ENCODE measurements around the gene PSPC1. TPM values are rescaled to one million over a fixed set of nuclear protein-coding genes. Genes with fewer than 3 reads are reported as not detected.

Gene PSPC1
- total RNA-seq, 3 donors from 2014 or later (not counting 1 experiment from before 2014, with no cell fraction given): 94.1 to 110 (median 107) TPM

DNA sequence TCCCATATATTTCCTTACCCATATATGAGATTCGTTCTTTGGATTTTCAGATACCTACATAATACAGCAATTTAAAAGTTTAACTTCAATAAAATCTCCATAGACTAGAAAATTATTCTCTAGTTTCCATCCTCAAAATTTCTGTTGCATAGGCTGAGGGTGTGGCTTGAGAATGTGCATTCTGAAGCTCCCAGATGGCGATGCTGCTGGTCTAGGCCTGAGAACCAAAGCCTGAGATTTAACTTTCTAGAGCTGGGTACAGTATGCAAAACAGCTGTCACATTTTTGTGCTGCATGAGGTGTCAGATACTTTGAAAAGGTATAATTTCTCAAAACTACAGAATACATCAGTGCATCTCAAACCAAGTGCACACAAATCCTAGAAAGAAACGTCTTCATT, 106.6 kb downstream of the PSPC1 start:
- Mint-ChIP-seq H3K4me1 (peaks cover 5 to 16% of the 10 kb centered on the region in 2 donors), H3K9me3 (no peaks in the 10 kb centered on the region), H3K4me3 (no peak overlapping the region), H3K36me3 (peaks cover 12% of the 10 kb centered on the region), H3K27ac (peak overlapping the region; percentile 60 to 67), H3K27me3 (ENCODE audit: low read depth in 2 of 2) (no peaks in the 10 kb centered on the region)
- Histone ChIP-seq H3K36me3 (ENCODE audit: control insufficient read depth, insufficient read depth, low read length) (peaks cover 48% of the 10 kb centered on the region), H3K4me3 (ENCODE audit: low read length) (no peak overlapping the region), H3K4me1 (ENCODE audit: control insufficient read depth, insufficient read depth, low read length) (no peaks in the 10 kb centered on the region), H3K27me3 (ENCODE audit: control insufficient read depth, insufficient read depth, low read length) (no peaks in the 10 kb centered on the region), H3K9me3 (ENCODE audit: control insufficient read depth, insufficient read depth, low read length) (no peaks in the 10 kb centered on the region), H3K27ac (ENCODE audit: low read length) (no peak overlapping the region)
- intact Hi-C loops (cut with micrococcal nuclease): no loop called here
- DNase-seq: no peak
- TF ChIP-seq, protein P1, sequence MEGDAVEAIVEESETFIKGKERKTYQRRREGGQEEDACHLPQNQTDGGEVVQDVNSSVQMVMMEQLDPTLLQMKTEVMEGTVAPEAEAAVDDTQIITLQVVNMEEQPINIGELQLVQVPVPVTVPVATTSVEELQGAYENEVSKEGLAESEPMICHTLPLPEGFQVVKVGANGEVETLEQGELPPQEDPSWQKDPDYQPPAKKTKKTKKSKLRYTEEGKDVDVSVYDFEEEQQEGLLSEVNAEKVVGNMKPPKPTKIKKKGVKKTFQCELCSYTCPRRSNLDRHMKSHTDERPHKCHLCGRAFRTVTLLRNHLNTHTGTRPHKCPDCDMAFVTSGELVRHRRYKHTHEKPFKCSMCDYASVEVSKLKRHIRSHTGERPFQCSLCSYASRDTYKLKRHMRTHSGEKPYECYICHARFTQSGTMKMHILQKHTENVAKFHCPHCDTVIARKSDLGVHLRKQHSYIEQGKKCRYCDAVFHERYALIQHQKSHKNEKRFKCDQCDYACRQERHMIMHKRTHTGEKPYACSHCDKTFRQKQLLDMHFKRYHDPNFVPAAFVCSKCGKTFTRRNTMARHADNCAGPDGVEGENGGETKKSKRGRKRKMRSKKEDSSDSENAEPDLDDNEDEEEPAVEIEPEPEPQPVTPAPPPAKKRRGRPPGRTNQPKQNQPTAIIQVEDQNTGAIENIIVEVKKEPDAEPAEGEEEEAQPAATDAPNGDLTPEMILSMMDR (IDR thresholded peaks at IDR 0.05): no peak
- 89% methylated on average over 3 of the region's 3 CpGs for WGBS (ENCODE audit: insufficient coverage)
- no peak for ATAC-seq

DNA sequence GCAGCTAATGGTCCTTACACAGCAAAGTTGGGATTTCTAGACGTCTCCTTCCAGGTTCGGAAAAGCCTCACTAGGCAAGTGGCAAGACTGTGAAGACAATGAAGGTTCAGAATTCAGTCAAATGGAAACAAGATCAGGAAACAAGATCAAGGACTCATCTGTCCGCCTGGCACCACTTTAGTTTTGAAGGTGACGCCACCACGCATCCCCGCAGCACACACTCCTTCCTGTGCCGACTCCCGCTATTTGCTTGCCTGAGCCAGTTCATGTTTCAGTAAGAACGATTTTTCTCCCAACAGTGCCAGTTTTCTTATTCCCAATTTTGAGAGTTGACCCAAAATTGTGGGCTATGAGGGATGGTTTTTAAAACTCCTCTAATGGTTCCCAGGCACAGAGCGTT, 107.8 kb downstream of the PSPC1 start:
- Histone ChIP-seq H3K27ac (ENCODE audit: low read length) (no peak overlapping the region), H3K4me1 (ENCODE audit: control insufficient read depth, insufficient read depth, low read length) (no peaks in the 10 kb centered on the region), H3K9me3 (ENCODE audit: control insufficient read depth, insufficient read depth, low read length) (no peaks in the 10 kb centered on the region), H3K4me3 (ENCODE audit: low read length) (no peak overlapping the region), H3K36me3 (ENCODE audit: control insufficient read depth, insufficient read depth, low read length) (peaks cover 60% of the 10 kb centered on the region), H3K27me3 (ENCODE audit: control insufficient read depth, insufficient read depth, low read length) (no peaks in the 10 kb centered on the region)
- Mint-ChIP-seq H3K27ac (peak overlapping the region; percentile 60 to 67), H3K4me1 (peaks cover 0 to 9% of the 10 kb centered on the region in 2 donors), H3K9me3 (no peaks in the 10 kb centered on the region), H3K36me3 (peaks cover 14% of the 10 kb centered on the region), H3K27me3 (ENCODE audit: low read depth in 2 of 2) (no peaks in the 10 kb centered on the region), H3K4me3 (no peak overlapping the region)
- no peak for DNase-seq
- TF ChIP-seq, protein P1 (IDR thresholded peaks at IDR 0.05): no peak
- ATAC-seq: no peak
- intact Hi-C loops (cut with micrococcal nuclease): no loop called here
- 98% methylated on average over 10 of the region's 10 CpGs for WGBS (ENCODE audit: insufficient coverage)

DNA sequence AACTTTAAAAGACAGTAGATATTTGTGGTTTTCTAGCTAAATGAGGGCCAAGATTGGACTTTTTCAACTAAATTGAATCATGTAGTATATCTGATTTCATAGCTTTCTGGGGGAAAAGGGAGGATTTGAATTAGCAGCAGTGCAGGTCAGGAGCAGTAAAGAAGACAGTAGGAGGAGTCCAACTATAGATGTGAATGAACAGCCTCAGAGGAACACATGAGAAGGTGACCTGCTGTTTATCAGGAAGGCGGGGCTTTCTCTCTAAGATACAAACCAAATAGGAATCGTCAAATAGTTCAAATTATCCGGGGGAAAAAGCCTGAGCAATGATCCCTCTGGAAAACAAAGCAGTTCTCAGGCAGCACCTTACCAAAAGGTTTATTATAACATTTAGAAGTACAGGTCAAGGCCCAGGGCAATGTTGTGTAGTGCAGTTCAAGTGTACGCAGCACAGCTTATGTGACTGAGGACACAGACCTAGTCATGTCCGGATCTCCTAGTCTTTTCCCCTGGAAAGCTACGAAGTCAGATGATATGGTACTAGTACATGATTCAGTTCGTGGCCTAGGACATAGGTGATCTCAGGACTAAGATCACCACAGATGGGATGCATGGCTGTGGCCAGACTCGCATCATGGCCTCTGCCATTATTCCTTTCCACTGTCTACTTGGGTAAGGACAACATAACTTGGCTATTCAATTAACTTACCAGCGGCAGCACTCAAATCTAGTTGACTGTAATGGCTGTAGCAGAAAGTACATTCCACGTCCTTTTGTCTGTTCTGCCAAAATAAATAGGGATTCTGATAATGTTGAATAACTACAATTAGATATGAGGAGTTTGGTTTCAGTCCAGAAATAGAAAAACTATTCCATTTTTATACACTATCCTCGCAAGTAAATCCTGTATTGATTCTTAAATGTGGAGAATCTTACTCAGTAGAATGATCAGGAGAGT, 109.0 kb downstream of the PSPC1 start:
- no peak overlapping the region for H3K4me3 ChIP-seq (ENCODE audit: low read length)
- H3K4me3 Mint-ChIP-seq: no peak overlapping the region
- H3K36me3 ChIP-seq (ENCODE audit: control insufficient read depth, insufficient read depth, low read length): peaks cover 70% of the 10 kb centered on the region
- DNase-seq (no peak), ATAC-seq (no peak)
- intact Hi-C loops (cut with micrococcal nuclease): no loop called here
- WGBS (ENCODE audit: insufficient coverage): 99% methylated on average over 9 of the region's 11 CpGs
- H3K4me1 ChIP-seq (ENCODE audit: control insufficient read depth, insufficient read depth, low read length): no peaks in the 10 kb centered on the region
- H3K27ac Mint-ChIP-seq: peak overlapping the region; percentile 27 to 39
- H3K36me3 Mint-ChIP-seq: peaks cover 14% of the 10 kb centered on the region
- no peaks in the 10 kb centered on the region for H3K27me3 Mint-ChIP-seq (ENCODE audit: low read depth in 2 of 2)
- peaks cover 0 to 9% of the 10 kb centered on the region in 2 donors for H3K4me1 Mint-ChIP-seq
- H3K9me3 ChIP-seq (ENCODE audit: control insufficient read depth, insufficient read depth, low read length): no peaks in the 10 kb centered on the region
- H3K27ac ChIP-seq (ENCODE audit: low read length): no peak overlapping the region
- no peaks in the 10 kb centered on the region for H3K9me3 Mint-ChIP-seq
- no peaks in the 10 kb centered on the region for H3K27me3 ChIP-seq (ENCODE audit: control insufficient read depth, insufficient read depth, low read length)
- TF ChIP-seq, protein P1 (IDR thresholded peaks at IDR 0.05): no peak

All from natural killer cell (primary cell).